Measurements from ENCODE around the gene DBF4B. TPM values are rescaled to one million over a fixed set of nuclear protein-coding genes. Genes with fewer than 3 reads are reported as not detected.

DBF4B gene
- total RNA-seq, 1 donor from 2014 or later, result 22.8 TPM

- Mint-ChIP-seq H3K4me3 (ENCODE audit: low read depth) (no peak overlapping the region), H3K27me3 (ENCODE audit: low read depth) (peaks cover 6% of the 10 kb centered on the region), H3K27ac (no peak overlapping the region), H3K36me3 (ENCODE audit: low read depth) (no peaks in the 10 kb centered on the region), H3K4me1 (ENCODE audit: low read depth) (peaks cover 7% of the 10 kb centered on the region), H3K9me3 (no peaks in the 10 kb centered on the region)
- intact Hi-C loops (cut with micrococcal nuclease), result loop anchor here (1.0 to 5.0 kb wide), 3 partner anchors 49 to 354 kb away; partner anchors contain the start of gene PLCD3
- DNase-seq (ENCODE audit: low spot score), result no peak
These were observed 70.3 kb downstream of the DBF4B start for GRCh38 chr17:44778656-44779210.

- Mint-ChIP-seq H3K4me3 (ENCODE audit: low read depth) (peak overlapping the region; percentile 47), H3K27me3 (ENCODE audit: low read depth) (peaks cover 6% of the 10 kb centered on the region), H3K36me3 (ENCODE audit: low read depth) (no peaks in the 10 kb centered on the region), H3K27ac (no peak overlapping the region), H3K9me3 (no peaks in the 10 kb centered on the region), H3K4me1 (ENCODE audit: low read depth) (peaks cover 7% of the 10 kb centered on the region)
- intact Hi-C loops (cut with micrococcal nuclease), result loop anchor here (1.0 to 5.0 kb wide), 3 partner anchors 48 to 353 kb away; partner anchors contain the start of gene PLCD3
- peak; percentile 78 for DNase-seq (ENCODE audit: low spot score)
These were observed 71.0 kb downstream of the DBF4B start for GRCh38 chr17:44779211-44780025.

DNA sequence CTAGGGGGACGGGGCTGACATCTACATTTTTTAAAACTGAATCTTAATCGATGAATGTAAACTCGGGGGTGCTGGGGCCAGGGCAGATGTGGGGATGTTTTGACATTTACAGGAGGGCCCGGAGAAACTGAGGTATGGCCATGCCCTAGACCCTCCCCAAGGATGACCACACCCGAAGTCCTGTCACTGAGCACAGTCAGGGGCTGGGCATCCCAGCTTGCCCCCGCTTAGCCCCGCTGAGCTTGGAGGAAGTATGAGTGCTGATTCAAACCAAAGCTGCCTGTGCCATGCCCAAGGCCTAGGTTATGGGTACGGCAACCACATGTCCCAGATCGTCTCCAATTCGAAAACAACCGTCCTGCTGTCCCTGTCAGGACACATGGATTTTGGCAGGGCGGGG is 71.7 kb downstream of the DBF4B start:
- Mint-ChIP-seq H3K27ac (no peak overlapping the region), H3K4me1 (ENCODE audit: low read depth) (peaks cover 4% of the 10 kb centered on the region), H3K9me3 (no peaks in the 10 kb centered on the region), H3K36me3 (ENCODE audit: low read depth) (no peaks in the 10 kb centered on the region), H3K4me3 (ENCODE audit: low read depth) (no peak overlapping the region), H3K27me3 (ENCODE audit: low read depth) (peaks cover 6% of the 10 kb centered on the region)
- no peak for DNase-seq (ENCODE audit: low spot score)
- intact Hi-C loops (cut with micrococcal nuclease), result no loop called here

- Mint-ChIP-seq H3K4me1 (ENCODE audit: low read depth) (peaks cover 4% of the 10 kb centered on the region), H3K27ac (no peak overlapping the region)
- DNase-seq (ENCODE audit: low spot score), result no peak
These were observed 72.5 kb downstream of the DBF4B start for GRCh38 chr17:44780845-44781480.

GRCh38 chr17:44781551-44782325 is 73.3 kb downstream of the DBF4B start:
- no peak for DNase-seq (ENCODE audit: low spot score)
- Mint-ChIP-seq H3K36me3 (ENCODE audit: low read depth) (no peaks in the 10 kb centered on the region), H3K27me3 (ENCODE audit: low read depth) (peaks cover 6% of the 10 kb centered on the region), H3K27ac (no peak overlapping the region), H3K9me3 (no peaks in the 10 kb centered on the region), H3K4me1 (ENCODE audit: low read depth) (peaks cover 2% of the 10 kb centered on the region), H3K4me3 (ENCODE audit: low read depth) (no peak overlapping the region)
- intact Hi-C loops (cut with micrococcal nuclease), result no loop called here

More at GRCh38 chr17:44780845-44781480, 72.5 kb downstream of the DBF4B start:
- H3K4me3 Mint-ChIP-seq (ENCODE audit: low read depth), result no peak overlapping the region
- H3K9me3 Mint-ChIP-seq, result no peaks in the 10 kb centered on the region
- H3K27me3 Mint-ChIP-seq (ENCODE audit: low read depth), result peaks cover 6% of the 10 kb centered on the region
- intact Hi-C loops (cut with micrococcal nuclease), result no loop called here
- no peaks in the 10 kb centered on the region for H3K36me3 Mint-ChIP-seq (ENCODE audit: low read depth)

DNA sequence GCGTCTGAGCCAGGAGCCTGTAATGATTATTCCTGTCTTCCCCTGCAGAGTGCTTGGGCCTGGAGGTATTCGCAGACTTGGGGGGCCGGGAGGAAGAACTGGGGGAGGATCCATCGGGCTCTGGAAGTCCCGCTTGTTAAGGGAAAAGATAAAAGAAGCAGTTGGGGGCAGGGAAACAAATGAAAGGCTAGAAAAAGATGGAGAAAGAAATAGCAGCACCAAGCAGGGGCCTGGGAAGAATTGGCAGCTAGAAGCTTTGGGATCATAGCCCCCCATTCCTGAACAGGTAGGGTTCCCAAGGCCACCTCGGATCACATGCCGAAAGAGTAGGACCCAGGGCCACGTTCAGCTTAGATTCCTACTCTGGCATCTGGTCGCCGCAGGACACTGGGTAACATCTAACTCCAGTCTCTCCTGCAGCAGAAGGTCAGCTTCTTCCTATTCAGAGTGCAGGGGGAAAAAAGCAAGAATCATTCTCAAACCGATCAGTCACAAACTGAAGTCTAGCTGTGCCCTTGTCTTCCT is 73.9 kb downstream of the DBF4B start:
- peaks cover 4% of the 10 kb centered on the region for H3K27me3 Mint-ChIP-seq (ENCODE audit: low read depth)
- no peaks in the 10 kb centered on the region for H3K36me3 Mint-ChIP-seq (ENCODE audit: low read depth)
- DNase-seq (ENCODE audit: low spot score), result no peak
- no peak overlapping the region for H3K27ac Mint-ChIP-seq
- intact Hi-C loops (cut with micrococcal nuclease), result no loop called here
- peaks cover 2% of the 10 kb centered on the region for H3K4me1 Mint-ChIP-seq (ENCODE audit: low read depth)
- no peaks in the 10 kb centered on the region for H3K9me3 Mint-ChIP-seq
- H3K4me3 Mint-ChIP-seq (ENCODE audit: low read depth), result no peak overlapping the region

DNA sequence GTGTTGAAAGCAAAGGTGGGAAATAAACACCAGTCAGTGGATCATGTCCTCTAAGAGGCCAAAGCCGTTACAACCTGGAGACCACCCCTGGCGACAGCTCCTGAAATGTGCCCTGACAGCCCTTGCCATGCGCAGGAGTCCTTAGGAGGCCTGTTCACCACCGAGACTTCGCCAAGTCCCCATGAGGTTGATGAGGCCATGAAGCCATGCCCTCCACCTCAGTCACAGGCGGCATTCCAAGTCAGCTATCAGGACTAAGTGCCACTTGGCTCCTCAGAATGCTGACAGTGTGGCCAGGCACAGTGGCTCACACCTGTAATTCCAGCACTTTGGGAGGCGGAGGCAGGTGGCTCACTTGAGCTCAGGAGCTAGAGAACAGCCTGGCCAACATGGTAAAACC is 77.5 kb downstream of the DBF4B start:
- intact Hi-C loops (cut with micrococcal nuclease), result no loop called here
- no peak overlapping the region for H3K4me3 Mint-ChIP-seq (ENCODE audit: low read depth)
- H3K27ac Mint-ChIP-seq, result no peak overlapping the region
- DNase-seq (ENCODE audit: low spot score), result no peak
- H3K36me3 Mint-ChIP-seq (ENCODE audit: low read depth), result no peaks in the 10 kb centered on the region
- H3K27me3 Mint-ChIP-seq (ENCODE audit: low read depth), result no peaks in the 10 kb centered on the region
- H3K9me3 Mint-ChIP-seq, result no peaks in the 10 kb centered on the region
- no peaks in the 10 kb centered on the region for H3K4me1 Mint-ChIP-seq (ENCODE audit: low read depth)

DNA sequence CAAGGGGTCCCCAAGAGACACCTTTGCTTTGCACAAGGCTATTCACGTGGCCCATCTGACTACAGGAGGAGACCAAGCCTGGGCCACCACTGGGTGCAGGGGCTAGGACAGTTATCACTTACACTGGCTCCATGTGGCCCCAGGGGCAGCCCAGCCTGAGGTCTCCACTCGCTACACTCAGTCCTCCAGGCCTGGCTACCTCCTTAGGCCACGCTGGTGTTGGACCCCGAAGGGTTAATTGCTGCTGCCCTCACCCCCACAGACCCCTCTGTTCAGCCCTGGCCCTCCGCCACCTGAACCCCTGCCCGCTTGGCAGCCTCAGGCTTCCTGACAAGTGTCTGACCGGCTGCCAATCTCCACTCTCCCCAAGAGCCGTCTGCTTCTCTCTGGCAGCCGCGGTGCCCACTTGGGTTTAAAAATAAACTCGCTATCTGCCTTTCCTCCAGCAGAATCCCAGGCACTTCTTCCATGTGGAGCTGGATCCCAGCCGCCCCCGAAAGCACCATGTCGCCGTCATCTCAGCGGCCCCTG is 78.2 kb downstream of the DBF4B start:
- Mint-ChIP-seq H3K36me3 (ENCODE audit: low read depth) (no peaks in the 10 kb centered on the region), H3K4me1 (ENCODE audit: low read depth) (no peaks in the 10 kb centered on the region), H3K9me3 (no peaks in the 10 kb centered on the region), H3K27me3 (ENCODE audit: low read depth) (no peaks in the 10 kb centered on the region), H3K4me3 (ENCODE audit: low read depth) (no peak overlapping the region), H3K27ac (no peak overlapping the region)
- intact Hi-C loops (cut with micrococcal nuclease), result no loop called here
- no peak for DNase-seq (ENCODE audit: low spot score)

DNA sequence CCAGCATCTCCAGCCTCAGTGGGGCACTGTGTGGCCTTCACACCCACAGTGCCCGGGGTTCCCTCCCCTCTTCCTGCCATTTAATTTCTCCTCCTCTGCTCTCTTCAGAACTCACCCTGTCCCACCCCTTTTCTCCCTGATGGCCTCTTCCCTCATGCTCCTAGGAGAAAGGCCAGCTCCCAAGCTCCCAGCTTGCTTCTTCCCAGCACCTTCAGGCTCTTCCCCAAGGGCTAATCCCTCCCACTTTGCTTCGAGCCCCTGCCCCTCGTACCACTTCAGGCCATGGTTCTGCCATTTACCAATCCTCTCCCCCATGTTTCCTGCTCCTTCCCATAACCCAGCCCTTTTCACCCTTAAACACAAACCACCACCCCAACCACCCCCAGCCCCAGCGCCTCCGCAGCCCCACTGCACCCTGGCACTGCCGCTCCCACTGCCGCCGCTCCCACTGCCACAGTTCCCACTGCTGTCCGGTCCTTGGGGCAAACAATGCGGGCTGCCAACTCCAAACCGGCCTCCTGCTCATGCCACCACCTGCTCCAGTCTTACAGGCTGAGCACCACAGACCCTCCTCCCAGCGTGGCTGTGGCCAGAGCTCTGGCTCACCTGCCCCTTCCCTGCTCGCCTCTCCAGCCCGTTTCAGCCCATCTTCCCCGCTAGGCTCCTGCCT is 78.9 kb downstream of the DBF4B start:
- no peaks in the 10 kb centered on the region for H3K27me3 Mint-ChIP-seq (ENCODE audit: low read depth)
- H3K36me3 Mint-ChIP-seq (ENCODE audit: low read depth), result no peaks in the 10 kb centered on the region
- H3K4me3 Mint-ChIP-seq (ENCODE audit: low read depth), result no peak overlapping the region
- H3K27ac Mint-ChIP-seq, result no peak overlapping the region
- H3K9me3 Mint-ChIP-seq, result no peaks in the 10 kb centered on the region
- intact Hi-C loops (cut with micrococcal nuclease), result no loop called here
- no peak for DNase-seq (ENCODE audit: low spot score)
- no peaks in the 10 kb centered on the region for H3K4me1 Mint-ChIP-seq (ENCODE audit: low read depth)

DNA sequence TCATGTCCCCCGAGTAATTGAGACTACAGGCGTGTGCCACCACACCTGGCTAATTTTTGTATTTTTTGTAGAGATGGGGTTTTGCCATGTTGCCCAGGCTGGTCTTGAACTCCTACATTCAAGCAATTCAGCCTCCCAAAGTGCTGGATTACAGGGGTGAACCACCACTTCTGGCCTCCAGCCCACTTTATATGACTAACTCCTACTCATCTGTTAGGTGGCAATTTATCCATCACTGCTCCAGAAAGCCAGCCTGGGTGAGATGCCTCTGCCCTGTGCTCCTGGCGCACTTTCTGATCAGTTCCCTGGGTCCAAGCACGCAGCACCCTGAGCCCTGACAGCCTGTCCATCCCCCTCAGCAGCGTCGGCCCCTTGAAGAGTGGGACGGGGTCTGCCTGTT is 79.7 kb downstream of the DBF4B start:
- no peaks in the 10 kb centered on the region for H3K4me1 Mint-ChIP-seq (ENCODE audit: low read depth)
- no peak overlapping the region for H3K27ac Mint-ChIP-seq
- DNase-seq (ENCODE audit: low spot score), result no peak
- intact Hi-C loops (cut with micrococcal nuclease), result no loop called here
- no peaks in the 10 kb centered on the region for H3K27me3 Mint-ChIP-seq (ENCODE audit: low read depth)
- no peaks in the 10 kb centered on the region for H3K9me3 Mint-ChIP-seq
- no peak overlapping the region for H3K4me3 Mint-ChIP-seq (ENCODE audit: low read depth)
- H3K36me3 Mint-ChIP-seq (ENCODE audit: low read depth), result no peaks in the 10 kb centered on the region

GRCh38 chr17:44792276-44792675 is 83.8 kb downstream of the DBF4B start:
- Mint-ChIP-seq H3K27ac (no peak overlapping the region), H3K4me1 (ENCODE audit: low read depth) (peaks cover 6% of the 10 kb centered on the region), H3K9me3 (no peaks in the 10 kb centered on the region), H3K27me3 (ENCODE audit: low read depth) (no peaks in the 10 kb centered on the region), H3K4me3 (ENCODE audit: low read depth) (no peak overlapping the region), H3K36me3 (ENCODE audit: low read depth) (no peaks in the 10 kb centered on the region)
- DNase-seq (ENCODE audit: low spot score), result no peak
- intact Hi-C loops (cut with micrococcal nuclease), result no loop called here

Measured in activated T-helper 2 cell treated with anti-CD3 and anti-CD28 coated beads, Interferon-gamma antibody, Interleukin-2, Interleukin-4, amounts not matched to agents 10 μg/mL and 5 μg/mL and 100 μg/mL, durations not matched to agents 14 hours and 24 hours and 36 hours (primary cell).